Measurements from ENCODE around the gene DDX51.

DDX51 gene

GRCh38 chr12:132116709-132117557 lies 27.2 kb downstream of the DDX51 start:
- TF ChIP-seq, protein P1, sequence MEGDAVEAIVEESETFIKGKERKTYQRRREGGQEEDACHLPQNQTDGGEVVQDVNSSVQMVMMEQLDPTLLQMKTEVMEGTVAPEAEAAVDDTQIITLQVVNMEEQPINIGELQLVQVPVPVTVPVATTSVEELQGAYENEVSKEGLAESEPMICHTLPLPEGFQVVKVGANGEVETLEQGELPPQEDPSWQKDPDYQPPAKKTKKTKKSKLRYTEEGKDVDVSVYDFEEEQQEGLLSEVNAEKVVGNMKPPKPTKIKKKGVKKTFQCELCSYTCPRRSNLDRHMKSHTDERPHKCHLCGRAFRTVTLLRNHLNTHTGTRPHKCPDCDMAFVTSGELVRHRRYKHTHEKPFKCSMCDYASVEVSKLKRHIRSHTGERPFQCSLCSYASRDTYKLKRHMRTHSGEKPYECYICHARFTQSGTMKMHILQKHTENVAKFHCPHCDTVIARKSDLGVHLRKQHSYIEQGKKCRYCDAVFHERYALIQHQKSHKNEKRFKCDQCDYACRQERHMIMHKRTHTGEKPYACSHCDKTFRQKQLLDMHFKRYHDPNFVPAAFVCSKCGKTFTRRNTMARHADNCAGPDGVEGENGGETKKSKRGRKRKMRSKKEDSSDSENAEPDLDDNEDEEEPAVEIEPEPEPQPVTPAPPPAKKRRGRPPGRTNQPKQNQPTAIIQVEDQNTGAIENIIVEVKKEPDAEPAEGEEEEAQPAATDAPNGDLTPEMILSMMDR (IDR thresholded peaks at IDR 0.05; ENCODE audit: borderline replicate concordance, insufficient read depth, low read depth, low read length): no peak
- no peak overlapping the region for H3K4me3 ChIP-seq (ENCODE audit: low read depth, low read length)

- TF ChIP-seq, protein P1 (IDR thresholded peaks at IDR 0.05; ENCODE audit: borderline replicate concordance, insufficient read depth, low read depth, low read length): no peak
- H3K4me3 ChIP-seq (ENCODE audit: low read depth, low read length): no peak overlapping the region
These were observed 28.6 kb downstream of the DDX51 start for GRCh38 chr12:132115500-132115899.

DNA sequence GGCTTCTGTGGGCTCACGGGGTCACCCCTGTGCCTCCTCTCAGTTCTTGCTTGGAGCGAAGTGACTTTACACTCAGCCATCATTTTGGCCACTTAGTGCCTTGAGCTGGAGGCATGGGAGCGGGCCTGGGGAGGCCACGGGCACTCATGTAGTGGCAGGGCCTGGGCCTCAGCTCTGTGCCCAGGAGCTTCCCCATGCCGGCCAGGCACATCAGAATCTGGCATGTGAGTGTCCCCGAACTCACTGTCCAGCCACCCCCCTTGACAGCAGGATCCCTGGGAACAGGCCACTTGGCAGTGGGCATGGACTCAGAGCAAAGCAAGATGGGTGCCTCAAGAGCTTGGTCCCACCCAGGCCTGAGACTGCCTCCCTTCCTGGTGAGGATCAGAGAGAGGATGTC lies 29.5 kb downstream of the DDX51 start:
- no peak overlapping the region for H3K4me3 ChIP-seq (ENCODE audit: low read depth, low read length)
- TF ChIP-seq, protein P1 (IDR thresholded peaks at IDR 0.05; ENCODE audit: borderline replicate concordance, insufficient read depth, low read depth, low read length): no peak

GRCh38 chr12:132111654-132112304 lies 32.3 kb downstream of the DDX51 start:
- TF ChIP-seq, protein P1 (IDR thresholded peaks at IDR 0.05; ENCODE audit: borderline replicate concordance, insufficient read depth, low read depth, low read length): no peak
- H3K4me3 ChIP-seq (ENCODE audit: low read depth, low read length): no peak overlapping the region

- TF ChIP-seq, protein P1 (IDR thresholded peaks at IDR 0.05; ENCODE audit: borderline replicate concordance, insufficient read depth, low read depth, low read length): no peak
- no peak overlapping the region for H3K4me3 ChIP-seq (ENCODE audit: low read depth, low read length)
These were observed 33.4 kb downstream of the DDX51 start for GRCh38 chr12:132110677-132111076.

DNA sequence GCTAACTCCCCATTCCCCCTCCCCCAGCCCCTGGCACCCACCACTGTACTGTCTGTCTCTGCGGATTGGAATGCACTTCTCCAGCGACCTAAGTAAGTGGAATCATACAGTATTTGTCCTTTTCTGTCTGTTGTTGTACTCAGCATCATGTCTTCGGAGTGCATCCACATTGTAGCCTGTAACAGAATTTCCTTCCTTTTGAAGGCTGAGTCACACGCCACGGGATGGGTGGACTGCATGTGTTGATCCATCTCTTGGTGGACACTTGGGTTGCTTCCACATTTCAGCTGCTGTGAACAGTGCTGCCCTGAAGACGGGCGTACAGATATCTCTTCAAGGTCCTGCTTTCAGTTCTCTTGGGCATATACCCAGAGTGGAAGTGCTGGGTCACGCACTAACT lies 34.4 kb downstream of the DDX51 start:
- no peak overlapping the region for H3K4me3 ChIP-seq (ENCODE audit: low read depth, low read length)
- TF ChIP-seq, protein P1 (IDR thresholded peaks at IDR 0.05; ENCODE audit: borderline replicate concordance, insufficient read depth, low read depth, low read length): no peak
